Measurements from ENCODE around the gene TRIM59. TPM values are rescaled to one million over a fixed set of nuclear protein-coding genes. Genes with fewer than 3 reads are reported as not detected.

The TRIM59 gene
- polyA plus RNA-seq, 1 of the 3 experiments (the other 2 are of a cell fraction): 4.1 TPM

Small RNA genes lying within 50 kb of the gene (small RNA-seq; reads per million reads assigned to genes)
- 1,163 to 63,024 (median 7,213) reads per million in 7 experiments for gene MIR15B
- gene MIR16-2: 18.7 to 279 (median 222) reads per million in 7 experiments
- gene RNU7-136P: 0 to 0.52 (median 0) reads per million in 7 experiments

Other genes with a start within 250 kb of the TRIM59 start
- 0.02 TPM in 1 of 2 replicates, not detected in the other for gene C3orf80, start 224.4 kb downstream of the TRIM59 start, polyA plus RNA-seq (2012; rRNA removed)
- 10.5 and 17.4 TPM in 2 replicates for gene IFT80, start 50.6 kb downstream of the TRIM59 start, polyA plus RNA-seq (2012; rRNA removed)
- 18.8 and 26.1 TPM in 2 replicates for gene SMC4, start 50.1 kb downstream of the TRIM59 start, polyA plus RNA-seq (2012; rRNA removed)
- gene KPNA4, start 115.8 kb upstream of the TRIM59 start, polyA plus RNA-seq (2012; rRNA removed): 7.4 and 9.6 TPM in 2 replicates
- not detected in 2 replicates for gene ARL14, start 227.4 kb upstream of the TRIM59 start, polyA plus RNA-seq (2012; rRNA removed)